Glomerular endothelial cell (primary cell): ENCODE data around the gene CFAP65. TPM values are rescaled to one million over a fixed set of nuclear protein-coding genes. Genes with fewer than 3 reads are reported as not detected.

Source experiments
- DNase-seq: peaks from one replicate; pipeline ENCODE4 v3.0.0-alpha.2; 2011; ENCODE audit warnings: low read depth, low spot score; ENCODE audit errors: extremely low read depth
- total RNA-seq: library from RNA; depleted of rRNA; stranded (reverse); fragments of >200 nt; gene quantifications from 2 replicates; pipeline ENCODE4 v1.2.3, GENCODE V29; 2015

CFAP65 gene
- total RNA-seq, 1 donor from 2014 or later = not detected

DNA sequence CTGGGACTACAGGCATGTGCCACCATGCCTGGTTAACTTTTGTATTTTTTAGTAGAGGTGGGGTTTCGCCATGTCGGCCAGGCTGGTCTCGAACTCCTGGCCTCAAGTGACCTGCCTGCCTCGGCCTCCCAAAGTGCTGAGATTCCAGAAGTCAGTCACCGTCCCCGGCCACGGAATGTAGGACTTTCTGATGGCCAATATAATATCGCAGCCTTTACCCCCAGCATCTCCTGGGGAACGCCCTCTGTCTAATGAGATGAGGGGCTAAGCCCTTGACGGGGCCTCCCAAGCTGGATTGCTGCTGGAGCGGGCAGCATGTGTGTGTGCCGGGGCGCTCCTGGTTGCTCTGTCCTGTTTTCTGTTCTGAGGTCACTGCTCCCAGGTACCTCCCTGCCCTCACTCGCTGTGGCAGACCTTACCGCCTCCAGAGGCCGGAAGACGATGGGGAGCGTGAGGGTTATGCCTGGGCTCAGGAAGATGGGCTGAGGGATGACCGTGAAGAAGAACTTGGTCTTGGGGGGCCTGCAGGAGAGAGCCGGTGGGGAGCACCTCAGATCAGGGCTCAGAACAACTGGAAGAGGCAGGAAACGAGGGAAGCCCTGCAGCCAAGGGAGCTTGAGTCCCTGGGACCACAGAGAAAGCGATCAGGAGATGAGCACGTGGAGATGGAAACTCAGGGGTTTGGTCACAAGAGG, 9.1 kb downstream of the CFAP65 start:
- DNase-seq = no peak

DNA sequence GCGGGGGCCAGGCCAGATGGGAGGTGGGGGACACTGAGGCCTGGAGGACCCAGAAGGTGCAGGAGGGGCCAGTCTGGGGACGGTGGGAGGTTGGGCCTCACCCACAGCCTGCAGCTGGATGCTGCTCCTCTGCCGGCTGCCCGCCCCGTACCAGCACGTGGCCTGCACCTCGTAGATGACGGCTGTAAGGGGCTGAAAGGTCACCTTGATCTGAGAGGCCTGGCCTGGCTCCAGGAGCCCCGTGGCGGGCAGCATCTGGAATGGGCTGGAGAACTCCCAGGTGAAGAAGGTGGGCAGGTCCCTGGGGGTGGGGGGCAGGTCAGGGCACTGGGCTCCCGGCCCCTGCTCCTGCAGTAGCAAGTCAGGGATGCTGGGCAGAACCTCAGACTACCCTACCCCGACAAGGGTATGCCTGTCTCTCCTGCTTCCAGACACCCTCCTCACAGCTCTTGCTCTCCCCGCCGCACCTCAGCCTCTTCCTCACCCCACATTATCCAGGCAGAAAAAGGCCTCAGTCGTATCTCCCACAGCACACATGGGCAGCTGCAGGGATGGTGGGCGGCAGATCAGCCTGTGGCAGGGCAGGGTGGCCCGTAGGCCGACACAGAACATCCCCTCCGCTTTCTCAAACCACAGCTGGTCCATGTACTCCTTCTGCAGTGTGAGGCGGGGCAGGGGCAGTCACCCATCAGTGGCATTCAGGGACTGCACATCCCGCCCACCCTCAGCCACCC, 10.1 kb downstream of the CFAP65 start:
- DNase-seq = no peak

DNA sequence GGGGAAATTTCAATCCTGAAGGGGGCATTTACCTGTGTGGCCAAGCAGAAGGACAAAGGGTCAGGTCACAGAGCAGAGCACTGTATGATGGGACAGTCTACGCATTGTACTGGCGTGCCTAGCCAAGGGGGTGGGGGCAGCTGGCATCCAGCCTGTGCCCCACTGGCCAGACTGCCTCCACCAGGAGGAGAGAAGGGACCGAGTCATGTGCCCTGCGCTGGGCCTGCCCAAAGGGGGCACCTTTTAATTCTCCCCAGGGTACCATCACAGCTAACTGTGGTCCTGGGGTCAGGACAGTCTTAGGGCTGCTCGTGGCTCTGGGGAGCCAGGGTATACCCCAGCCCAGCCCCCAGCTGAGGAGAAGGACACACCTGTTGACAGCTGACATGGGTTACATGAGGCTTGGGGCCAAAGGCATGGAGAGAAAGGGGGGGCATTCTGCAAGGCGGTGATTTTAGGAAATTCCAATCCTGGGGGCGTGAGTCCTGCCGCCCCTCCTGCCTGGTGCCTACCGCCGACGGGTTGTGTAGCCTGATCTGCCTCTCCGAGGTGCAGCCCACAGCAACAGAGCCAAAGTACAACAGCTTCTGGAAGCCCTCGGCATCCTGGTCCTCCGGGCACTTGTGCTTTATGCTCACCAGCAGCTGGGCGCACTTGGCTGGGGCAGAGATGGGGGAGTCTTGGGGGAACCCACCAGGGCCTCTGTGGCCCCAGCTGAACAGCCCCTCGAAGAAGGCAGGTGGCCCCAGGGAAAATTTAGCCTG, 11.0 kb downstream of the CFAP65 start:
- no peak for DNase-seq

DNA sequence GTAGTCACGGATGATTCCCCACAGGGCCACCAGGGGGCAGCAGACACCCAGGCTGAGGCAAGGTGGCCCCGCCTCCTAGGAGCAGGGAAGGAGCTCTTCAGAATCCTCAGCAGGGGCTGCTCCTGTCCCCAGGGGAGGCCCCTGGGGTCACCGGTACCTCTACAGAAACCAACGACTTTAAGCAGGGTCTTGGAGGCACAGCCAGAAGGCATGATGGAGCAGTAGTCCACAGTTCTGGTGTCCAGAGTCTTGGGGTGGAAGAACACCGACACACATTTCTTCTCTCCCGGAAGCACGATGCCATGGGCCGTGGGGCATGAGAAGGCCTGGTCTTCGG, 11.5 kb downstream of the CFAP65 start:
- DNase-seq = peak; percentile 23

DNA sequence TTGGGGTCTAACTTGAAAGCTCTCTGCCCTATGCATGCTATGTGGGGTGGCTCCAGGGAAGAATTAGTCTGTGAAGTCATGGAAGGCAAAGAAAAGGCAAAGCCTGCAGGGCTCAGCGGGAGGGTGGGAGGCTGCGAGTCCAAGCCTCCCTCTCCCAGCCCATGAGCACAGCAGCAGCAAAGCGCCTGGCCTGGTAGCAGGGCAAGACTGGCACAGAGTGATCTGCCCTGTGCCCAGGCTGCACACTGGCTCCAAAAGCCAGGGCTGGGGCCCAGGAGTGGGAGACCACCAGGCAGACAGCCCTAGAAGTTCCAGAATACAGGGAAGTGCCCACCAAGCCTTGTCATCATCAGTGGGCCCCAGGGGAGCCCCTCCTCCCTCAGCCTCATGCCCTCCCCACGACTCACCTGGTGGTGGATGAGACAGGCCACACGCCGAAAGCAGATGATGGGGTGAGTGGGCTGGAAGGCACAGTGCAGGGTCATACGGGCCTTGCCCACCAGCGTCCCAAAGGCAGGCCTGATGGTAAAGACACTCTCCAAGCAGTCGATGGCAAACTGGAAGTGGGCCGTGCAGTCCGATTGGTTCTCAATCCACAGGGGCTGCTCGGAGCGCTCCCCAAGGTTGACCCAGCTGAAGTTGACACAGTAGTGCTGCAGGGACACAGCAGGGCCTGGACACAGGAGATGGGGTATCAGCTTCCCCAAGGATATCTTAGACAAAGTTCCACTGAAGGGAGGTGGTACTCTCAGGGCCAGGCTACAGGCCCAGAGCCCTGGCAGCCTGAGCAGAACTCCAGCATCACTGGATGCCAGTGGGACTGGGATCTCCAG, 12.1 kb downstream of the CFAP65 start:
- DNase-seq = no peak

DNA sequence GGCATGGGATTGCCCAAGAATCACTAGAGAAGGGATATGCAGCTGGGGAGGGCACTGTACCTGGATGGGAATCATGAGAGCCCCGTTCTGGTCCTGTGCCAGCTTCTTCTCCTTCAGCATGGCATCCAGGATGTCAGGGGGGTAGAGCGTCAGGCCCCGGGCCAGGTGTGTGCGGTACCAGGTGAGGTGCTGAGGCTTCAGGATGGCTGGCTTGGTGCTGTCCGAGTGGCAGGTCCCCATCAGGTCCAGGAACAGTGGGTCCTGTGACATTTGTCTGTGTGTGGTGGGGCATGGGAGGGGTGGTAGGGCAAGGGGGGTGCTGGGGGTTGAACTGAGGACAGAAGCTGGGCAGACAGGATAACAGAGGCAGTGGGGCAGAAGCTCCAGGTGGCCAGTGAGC, 13.2 kb downstream of the CFAP65 start:
- DNase-seq = no peak

DNA sequence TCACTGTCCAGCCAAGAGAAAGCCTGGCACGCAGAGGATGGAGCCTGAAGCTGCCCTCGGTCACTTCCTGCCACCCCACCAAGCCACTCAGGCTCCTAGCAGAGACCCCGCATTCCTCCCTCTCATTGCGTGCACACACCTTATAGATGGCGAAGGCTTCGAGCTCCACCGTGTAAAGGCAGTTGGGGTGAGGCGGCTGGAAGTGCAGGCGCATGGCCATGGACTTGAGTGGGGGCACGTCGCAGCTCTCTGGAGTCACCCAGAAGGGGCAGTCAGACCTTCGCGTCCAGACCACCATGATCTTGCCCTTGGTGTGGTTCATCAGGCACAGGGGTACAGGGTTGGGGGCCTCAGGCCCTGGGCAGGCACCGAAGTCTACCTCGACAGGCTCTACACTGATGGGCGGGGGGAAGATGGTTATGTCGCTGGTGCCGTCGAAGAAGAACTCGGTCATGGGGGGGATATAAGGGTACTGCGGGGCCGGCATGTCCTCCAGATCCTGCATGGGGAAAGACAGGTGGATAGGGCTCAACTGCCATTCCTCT, 13.7 kb downstream of the CFAP65 start:
- no peak for DNase-seq

DNA sequence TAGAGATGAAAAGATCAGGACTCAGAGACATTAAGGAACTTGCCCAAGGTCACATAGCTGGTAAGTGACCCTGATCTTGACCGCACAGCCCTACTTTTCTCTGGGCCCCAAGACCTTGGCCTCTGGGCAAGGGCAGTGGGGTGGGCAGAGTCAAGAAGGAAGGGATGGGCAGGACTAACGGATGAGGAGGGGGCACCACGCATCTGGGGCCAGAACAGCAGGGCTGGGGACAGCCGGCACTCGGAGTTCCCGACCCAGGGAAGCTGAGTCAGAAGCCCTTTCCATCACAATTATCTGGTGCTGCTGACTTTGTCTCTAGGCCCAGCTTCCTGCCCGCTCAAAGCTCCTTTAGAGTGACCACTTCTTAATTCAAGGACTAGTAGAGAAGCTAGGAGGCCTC, 14.4 kb downstream of the CFAP65 start:
- DNase-seq = no peak

DNA sequence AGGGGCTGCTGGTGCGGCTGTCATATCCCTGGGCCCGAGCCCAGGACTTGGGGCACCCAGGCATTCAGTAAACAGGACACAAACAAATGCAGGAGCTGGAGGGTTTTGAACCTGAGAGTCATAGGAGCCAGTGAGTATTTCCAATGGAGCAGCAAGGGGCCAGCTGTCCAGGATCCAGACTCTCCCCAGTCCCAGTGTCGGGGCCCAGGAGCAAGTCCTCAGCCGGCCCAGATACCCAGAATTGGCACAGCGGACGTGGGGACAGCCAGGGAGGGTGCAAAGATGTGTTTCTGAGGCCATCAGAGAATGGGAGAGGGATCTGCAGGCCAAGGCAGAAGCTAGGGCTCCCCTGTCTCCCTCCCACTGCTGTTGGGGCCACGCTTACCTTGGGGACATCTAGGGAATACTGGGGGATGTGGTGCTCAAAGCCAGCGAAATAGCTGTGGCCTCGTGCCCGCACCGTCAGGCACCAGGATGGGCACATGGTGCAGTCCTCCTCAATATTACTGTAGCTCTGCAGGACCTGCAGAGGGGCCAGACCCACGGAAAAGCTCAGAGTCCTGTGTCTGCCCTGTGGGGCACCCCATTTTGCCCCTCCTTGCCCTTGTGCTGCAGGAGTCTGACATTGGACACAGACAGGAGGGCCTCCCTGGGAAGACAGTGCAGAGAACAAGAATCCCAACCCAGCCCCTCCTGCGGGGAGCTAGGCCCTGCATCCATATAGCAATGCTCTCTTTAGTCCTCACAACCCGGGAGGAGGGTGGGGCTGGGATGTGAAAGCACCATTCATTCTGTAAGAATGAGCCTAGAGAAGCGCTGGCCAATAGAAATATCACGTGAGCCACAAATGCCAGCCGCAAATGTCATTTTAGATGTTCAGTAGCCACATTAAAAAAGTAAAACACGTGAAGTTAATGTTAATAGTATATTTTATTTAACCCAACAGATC, 15.4 kb downstream of the CFAP65 start:
- DNase-seq = no peak

DNA sequence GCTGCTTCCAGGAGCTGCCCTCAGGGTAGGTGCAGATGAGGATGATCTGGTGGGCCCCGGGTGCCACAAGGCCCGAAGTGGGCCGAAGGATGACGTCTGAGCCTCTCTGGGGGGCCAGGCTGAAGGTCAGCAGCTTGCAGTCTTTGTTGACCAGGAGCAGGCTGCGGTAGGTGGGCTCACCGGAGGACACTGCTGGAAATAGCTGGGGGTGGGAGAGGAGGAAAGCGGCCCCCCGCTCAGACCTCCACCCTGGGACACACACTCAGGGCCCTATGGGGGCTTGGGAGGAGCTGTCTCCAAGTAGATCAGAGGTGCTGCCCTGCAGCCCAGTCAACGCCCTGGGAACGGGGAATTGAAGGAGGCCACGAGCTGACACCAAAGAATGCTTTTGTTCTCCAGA, 17.3 kb downstream of the CFAP65 start:
- no peak for DNase-seq

DNA sequence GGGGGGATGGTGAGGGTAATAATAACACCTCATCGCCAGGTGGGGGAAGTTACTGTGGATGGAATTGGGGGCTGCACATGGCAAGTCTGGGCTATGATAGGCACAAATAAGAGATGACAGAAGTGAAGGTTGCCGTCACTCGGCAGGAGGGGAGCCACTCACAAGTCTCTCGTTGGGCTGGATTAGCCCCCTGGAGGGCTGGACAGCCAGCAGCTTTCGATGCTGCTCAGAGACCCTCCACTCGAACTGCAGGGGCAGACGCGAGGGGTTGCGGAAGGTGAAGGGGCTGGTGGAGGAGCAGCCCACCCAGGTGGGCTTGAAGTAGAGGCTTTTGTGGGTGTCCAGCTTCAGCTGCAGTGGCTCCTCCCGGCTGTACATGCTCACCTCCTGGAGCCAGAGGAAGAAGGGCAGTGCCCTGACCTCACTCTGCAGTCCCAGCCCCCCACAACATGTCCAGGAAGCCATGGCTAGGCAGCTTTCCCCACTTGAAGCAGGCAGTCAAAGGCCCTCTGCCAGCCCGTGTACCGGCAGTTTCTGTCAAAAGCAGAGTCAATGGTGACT, 18.2 kb downstream of the CFAP65 start:
- no peak for DNase-seq

DNA sequence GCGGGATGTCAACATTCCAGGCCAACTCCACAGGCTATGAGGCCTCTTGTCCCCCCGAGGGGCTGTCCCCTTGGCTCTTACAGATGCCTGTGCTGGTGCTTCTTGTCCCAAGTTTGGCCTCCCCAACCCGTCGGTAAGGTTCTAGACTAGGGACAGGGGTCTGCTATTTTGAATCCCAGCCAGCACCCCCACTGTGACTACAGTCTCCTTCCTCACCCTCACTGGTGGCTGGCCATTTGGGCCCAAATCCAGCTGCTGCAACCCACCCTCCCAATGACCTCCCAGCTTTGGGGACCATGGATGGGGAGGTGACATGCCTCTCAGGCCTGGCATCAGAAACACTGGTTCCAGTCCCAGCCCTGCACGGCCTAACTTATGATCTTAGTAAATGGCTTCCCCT, 18.7 kb downstream of the CFAP65 start:
- no peak for DNase-seq

DNA sequence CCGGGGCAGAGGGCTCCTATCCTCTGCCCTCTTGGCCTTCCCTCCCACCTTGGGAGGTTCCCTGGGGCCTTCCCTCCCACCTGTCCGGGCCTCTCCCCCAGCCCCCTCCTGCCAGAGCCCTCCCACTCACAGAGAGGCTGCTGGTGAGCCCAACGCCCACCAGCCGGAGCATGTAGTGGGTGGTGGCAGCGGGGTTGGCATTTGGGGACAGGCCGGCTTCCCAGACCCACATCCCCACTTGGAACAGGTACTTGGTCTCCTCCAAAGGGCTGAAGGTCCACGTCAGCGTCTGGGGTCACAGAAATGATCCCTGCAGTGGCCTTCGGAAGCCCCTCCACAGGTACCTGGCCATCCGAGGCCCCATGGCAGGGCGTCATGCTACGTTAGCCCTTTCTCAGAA, 19.3 kb downstream of the CFAP65 start:
- DNase-seq = no peak

DNA sequence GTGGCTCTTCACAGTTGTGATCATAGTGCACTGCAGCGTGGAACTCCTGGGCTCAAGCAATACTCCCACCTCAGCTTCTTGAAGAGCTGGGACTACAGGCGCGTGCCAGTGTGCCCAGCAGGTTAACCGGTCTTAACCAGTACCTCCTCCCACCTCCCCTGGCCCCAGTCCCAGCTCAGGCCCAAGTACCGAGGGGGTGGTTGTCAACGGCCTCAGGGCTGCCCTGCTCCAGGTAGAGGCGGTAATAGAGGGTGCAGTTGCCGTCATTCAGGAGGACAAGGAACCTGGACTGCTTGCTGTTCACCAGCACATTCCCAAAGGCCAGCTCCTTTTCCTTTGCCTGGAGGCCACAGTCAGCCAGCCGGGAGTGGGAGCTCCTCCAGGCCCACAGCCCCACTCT, 19.7 kb downstream of the CFAP65 start:
- no peak for DNase-seq

DNA sequence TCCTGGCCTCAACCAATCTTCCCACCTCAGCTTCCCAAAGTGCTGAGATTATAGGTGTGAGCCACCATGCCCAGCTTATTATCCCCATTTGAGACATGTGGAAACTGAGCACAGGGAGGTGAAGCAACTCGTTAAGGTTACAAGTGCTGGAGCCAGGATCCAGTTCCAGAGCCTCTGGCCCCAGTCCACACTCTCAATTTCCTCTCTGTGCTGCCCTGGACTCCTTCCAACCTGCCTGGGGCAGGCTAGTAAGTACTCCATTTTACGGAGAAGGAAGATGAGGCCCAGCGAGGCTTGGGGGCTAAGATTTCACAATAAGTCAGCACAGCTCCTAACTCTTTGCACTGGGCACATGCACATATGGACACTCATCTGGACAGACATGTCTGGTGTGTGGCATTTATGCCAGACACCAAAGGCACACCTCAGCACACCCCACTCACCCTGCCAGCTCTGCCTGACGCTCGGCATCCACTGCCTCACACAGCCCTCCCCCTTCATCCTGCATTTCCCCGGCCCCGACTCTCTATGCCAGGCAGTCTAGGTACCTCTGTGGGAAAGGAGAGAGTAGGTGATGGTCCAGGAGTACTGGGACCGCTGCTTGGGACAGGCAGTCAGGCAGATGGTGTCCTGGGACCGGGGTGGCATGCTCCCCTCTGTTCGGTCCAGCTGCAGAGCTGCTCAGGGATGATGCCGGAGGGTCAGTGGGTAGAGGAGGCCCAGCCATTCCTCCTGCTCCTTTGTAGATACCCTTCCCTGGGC, 20.5 kb downstream of the CFAP65 start:
- no peak for DNase-seq

DNA sequence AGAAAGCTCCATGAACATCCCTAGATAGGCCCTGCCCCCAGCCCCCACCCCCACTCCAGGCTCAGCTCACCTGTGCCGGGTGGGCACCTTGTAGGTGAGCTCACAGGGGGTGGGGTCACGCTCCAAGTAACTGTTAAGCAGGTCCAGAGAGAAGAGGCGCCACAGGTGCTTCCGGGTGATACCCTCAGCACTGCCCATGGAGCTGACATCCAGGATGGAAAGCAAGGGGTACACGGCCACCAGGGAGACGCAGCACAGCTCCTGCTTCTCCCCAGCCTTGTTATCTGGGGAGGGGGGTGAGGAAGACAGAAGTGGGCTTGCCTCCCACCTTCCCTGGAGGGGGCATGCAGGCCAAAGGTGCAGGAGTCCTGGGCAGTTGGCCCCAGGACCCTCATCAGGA, 21.9 kb downstream of the CFAP65 start:
- no peak for DNase-seq

DNA sequence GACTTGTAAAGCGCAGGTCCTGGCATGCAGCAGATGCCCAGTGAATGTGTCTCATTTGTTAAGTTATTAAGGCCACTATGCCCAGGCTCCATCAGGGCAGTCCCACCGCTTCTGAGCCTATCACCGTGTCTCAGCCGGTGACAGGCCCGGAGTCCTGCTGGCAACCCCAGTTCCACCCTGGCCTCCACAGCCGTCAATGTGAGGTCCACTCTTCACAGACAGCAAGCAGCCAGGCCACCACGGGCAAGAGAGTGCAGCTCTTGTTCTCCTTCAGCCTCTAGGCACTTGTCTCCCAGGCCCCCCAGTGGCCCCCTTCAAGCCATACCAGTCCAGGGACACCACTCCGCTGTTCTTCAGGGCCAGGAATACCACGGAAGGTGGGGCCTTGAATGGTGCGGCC, 22.6 kb downstream of the CFAP65 start:
- DNase-seq = no peak

DNA sequence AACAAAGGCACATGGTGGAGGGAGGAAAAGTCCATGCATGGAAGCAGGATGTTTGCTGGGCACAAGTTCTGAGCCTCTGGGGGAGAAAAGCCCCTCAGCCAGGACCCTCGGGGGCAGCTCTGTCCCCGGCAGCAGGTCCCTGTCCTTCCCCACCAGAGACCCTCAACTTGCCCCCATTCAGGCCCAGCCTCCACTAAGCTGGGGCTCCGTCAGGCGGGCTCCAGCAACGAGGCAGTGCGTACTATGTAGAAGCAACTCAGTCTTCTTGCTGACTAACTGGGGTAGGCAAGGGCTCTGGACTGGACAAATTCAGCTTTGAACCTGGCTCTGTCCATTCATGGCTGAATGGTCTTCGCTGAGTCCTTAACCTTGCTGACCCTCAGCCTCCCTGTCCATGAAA, 23.0 kb downstream of the CFAP65 start:
- DNase-seq = no peak
